ENCODE measurements around the gene SMARCB1.

- TF ChIP-seq, protein P1, sequence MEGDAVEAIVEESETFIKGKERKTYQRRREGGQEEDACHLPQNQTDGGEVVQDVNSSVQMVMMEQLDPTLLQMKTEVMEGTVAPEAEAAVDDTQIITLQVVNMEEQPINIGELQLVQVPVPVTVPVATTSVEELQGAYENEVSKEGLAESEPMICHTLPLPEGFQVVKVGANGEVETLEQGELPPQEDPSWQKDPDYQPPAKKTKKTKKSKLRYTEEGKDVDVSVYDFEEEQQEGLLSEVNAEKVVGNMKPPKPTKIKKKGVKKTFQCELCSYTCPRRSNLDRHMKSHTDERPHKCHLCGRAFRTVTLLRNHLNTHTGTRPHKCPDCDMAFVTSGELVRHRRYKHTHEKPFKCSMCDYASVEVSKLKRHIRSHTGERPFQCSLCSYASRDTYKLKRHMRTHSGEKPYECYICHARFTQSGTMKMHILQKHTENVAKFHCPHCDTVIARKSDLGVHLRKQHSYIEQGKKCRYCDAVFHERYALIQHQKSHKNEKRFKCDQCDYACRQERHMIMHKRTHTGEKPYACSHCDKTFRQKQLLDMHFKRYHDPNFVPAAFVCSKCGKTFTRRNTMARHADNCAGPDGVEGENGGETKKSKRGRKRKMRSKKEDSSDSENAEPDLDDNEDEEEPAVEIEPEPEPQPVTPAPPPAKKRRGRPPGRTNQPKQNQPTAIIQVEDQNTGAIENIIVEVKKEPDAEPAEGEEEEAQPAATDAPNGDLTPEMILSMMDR (conservative IDR thresholded peaks at IDR 0.05; ENCODE audit: low read depth, low read length) = no peak
- TF ChIP-seq EZH2 (IDR thresholded peaks at IDR 0.05; ENCODE audit: low read length, unreplicated experiment) (no peak), EZH2phosphoT487 (IDR thresholded peaks at IDR 0.05; ENCODE audit: borderline replicate concordance, low read length) (no peak)
These were observed 36.6 kb downstream of the SMARCB1 start for GRCh38 chr22:23823331-23823791.

All from PC-3 (cell line).